ENCODE measurements around the gene KDM3B. TPM values are rescaled to one million over a fixed set of nuclear protein-coding genes. Genes with fewer than 3 reads are reported as not detected.

KDM3B gene
- total and polyA plus RNA-seq, 2 of the 8 experiments (the other 6 are each of a cell fraction or from before 2014, with no cell fraction given): 27.1 to 78.1 TPM

- TF ChIP-seq EZH2 (IDR thresholded peaks at IDR 0.05; ENCODE audit: low read depth, low read length, severe bottlenecking): no peak
- no peak for TF ChIP-seq RFX5 (IDR thresholded peaks at IDR 0.05; ENCODE audit: borderline replicate concordance, low read depth, low read length)
Observed at GRCh38 chr5:138469540-138470321, 117.2 kb downstream of the KDM3B start (continued).

All from H1 (cell line).